Measurements from ENCODE around the gene PRKCA.

The PRKCA gene

DNA sequence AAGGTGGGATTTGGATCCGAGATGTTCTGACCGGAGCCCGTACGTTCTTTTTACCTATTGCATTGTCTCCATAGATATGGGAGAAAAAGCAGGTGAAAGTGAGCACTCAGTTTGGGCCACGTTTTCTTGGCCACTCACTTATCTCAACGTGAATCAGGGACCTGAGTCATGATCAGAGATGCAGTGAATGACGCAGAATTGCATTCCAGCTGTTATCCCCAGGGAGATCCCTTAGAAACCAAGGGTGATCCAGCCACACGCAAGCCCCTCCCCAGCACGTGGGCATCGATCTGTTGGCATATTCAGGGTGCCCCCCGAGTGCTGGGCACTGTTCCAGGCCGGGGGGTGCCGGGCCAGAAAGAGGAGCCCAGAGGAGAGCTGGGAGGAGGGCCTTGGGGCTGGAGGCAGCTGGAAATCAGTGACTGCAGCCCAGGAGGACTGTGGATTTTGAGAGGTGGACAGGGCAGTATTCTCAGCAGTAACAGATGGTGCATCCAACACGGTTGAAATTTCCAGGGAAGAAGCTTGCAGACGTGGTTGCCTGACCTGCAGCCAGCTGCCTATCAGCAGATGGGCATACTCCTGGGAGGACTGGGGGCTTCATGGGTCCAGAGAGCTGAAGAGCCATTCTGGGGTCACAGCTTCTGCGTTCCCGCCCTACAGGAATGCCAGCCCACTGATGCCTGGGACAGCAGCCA is 445.3 kb downstream of the PRKCA start:
- peak; percentile 64 for DNase-seq (ENCODE audit: low spot score)

DNA sequence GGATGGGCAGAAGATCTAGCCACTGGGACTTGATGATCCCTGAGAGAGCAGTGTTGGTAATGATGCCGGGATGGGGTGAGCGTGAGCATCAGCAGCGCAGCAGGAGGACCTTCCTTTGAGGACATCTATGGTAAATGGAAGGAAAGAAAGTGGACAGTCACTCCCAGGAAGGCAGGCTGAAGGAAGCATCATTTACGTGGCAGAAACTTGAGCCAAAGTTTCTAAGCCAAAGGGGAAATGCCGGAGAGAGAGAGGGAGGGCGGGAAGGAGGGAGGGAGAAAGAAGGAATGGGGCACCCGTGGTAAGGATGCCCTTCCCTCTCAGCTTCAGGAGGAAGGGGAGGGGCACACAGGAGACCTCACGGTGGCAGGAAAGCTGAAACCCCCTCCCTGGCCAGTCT is 446.2 kb downstream of the PRKCA start:
- DNase-seq (ENCODE audit: low spot score), result no peak

DNA sequence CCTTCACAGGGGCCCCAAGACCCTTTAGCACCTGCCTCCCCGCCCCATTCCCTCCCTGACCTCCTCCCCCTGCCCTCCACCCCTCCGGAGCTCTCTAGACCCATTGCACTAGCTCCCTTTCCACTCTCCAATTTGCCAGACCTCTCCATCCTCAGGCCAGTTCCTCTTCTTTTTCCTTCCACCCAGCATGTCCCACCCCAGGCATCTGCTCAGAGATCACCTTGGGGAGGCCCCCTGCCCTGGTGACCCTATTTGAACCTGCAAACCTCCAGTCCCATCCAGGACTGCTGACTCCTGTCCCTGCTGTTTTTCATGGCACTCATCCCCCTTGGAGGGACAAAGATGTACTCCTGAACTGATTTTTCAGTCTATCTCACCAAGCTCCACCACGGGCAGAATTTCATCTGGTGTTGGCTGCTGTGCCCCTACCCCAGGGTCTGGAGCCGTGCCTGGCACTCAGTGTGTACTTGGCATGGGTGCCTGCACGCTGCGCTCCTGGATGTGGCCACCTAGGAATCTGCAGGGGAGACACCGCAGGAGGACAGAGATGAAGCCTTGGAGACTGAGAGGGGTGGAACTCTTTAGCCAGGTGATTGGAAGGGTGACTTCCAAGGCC is 446.9 kb downstream of the PRKCA start:
- no peak for DNase-seq (ENCODE audit: low spot score)

DNA sequence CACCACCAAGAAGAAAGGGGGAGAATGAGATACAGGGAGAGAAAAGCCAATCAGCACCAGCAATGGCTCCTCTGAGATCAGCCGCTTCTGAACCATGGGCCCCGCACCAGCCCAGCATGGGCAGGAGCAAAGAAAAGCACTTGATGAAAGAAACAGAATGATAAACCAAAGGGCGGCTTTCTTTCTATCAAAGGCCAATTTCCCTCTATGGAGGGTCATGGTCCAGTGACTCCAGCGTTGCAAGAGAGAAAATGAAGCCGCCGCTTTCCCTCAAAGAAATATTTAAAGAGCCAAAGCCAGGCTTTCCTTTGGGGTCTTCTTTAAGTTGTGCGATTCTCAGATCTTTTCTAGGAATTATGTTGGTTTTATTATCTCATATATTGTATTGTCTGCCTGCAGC is 447.7 kb downstream of the PRKCA start:
- no peak for DNase-seq (ENCODE audit: low spot score)

DNA sequence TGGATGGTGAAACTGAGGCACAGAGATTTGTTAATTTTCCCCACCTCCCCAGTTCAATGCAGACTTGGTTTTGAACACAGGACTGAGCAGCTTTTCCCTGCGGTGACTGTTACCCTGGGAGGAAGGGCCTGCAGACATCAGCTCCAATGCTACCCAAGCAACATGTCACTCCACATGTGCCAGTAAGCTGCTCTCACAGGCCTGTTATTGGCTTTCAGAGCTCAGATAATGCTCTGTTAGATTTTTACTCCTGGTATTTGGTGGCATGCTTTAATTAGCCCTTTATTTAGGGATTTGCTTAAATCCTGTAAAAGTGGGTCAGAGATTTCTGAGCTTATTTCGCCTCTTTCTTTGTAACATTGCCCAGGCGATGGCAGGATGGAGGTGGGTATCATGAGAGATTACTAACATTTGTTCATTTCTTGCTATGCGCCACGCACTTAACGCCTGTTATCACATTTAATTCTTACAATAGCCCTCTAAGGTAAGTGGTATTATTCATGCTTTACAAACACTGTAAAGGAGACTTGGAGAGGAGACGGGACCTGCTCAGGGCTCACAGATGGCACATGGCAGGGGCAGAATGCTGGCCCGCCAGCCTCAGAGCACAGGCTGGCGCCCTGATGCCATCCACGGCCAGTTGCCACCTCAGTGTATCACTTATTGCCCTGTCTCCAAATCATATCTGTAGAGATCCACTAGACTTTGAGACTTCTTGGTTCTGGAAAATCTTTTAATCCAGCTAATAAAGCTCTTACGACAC is 448.5 kb downstream of the PRKCA start:
- no peak for DNase-seq (ENCODE audit: low spot score)

DNA sequence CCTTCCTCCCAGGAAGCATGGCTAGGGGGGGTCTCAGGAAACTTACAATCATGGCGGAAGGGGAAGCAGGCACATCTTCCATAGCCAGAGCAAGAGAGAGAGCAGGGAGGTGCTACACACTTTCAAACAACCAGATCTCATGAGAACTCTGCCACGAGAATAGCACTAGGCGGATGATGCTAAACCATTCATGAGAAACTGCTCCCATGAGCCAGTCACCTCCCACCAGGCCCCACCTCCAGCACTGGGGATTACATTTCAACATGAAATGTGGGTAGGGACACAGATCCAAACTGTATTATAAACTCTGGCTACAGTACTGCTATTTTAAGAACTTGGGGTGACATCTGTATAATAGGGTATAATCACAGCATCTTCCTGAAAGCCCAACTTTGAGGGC is 449.4 kb downstream of the PRKCA start:
- DNase-seq (ENCODE audit: low spot score), result no peak

DNA sequence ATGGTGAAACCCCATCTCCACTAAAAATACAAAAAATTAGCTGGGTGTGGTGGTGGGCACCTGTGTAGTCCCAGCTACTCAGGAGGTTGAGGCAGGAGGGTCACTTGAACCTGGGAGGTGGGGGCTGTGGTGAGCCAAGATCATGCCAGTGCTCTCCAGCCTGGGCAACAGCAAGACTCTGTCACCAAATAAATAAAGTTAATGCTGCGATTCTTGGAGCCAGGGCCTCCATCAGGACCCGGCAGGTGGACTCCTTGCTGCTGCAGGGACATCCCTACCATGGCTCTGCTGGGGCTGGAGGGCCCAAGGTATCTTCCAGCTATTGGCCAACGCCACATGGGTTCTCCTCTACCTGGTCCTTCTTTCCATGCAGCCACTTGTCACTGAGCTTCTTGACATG is 450.0 kb downstream of the PRKCA start:
- DNase-seq (ENCODE audit: low spot score), result no peak

DNA sequence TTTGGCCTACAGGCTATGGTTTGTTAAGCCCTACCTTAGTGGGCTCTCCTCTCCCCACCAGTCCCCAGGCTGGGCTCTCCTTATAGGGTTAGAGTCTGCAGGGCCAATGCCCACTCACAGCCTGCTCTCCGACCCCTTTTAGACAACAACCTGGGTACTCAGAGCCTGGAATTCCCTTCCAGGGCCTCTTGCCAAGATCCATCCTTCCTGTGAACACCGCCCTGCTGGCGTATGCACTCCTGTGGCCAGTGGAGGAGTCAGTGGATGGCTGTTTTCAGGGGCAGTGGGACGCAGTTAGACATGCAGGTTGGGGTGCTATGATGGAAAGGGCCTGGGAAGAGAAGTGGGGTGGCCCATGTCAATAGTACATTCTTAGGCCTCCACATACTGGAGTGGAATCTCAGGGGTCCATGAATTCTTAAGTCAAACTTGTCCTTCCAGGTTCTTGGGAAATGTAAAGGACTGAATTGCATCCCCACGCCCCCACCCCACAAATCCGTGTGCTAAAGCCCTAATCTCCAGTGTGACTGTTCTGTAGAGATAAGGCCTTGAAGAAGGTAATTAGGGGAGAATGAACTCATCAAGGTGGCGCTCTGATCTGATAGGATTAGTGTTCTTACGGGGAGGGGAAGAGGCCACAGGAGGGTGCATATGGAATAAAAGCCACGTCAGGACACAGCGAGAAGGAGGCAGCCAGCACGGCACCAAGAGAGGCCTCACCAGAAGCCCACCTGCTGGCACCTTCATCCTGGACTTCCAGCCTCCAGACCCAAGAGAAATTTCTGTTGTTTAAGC is 450.9 kb downstream of the PRKCA start:
- DNase-seq (ENCODE audit: low spot score), result no peak

DNA sequence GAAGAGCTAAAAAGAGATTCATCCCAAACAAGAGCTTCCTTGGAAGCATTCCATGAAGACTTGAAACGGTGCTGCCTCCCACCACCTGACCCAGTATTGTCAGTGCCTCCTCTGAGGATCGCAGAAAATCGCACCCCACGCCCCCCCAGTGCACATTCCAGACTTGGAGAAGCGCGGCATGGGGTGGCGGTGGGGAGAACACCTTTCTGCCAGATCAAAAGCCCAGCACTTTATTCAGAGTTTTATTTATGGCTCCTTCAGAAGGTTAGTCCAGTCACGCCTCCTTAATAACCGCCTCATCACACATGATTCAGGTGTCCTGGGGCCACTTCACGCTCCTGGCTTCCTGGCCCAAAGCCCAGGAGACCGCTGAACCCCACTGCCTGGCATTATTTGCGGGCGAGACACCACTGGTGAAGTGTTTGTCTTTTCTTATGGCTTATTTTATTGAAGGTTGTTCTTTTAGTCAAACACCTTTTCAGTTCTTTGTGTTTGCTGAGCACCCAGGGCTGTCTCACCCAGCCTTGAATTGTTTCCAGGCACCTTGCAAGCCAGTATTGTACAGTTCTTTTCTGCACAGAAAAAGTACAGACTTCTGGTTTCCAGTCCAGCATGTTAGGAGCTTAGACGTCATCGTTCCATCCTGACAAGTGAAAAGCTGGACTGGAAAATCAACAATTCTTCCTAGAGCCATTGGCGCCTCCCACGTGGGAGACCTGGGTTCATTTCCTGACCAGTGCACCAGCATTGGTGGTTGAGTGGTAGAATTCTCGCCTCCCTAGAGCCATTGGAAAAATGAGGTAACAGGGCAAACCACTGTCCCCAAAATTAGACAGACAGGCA is 452.9 kb downstream of the PRKCA start:
- no peak for DNase-seq (ENCODE audit: low spot score)

DNA sequence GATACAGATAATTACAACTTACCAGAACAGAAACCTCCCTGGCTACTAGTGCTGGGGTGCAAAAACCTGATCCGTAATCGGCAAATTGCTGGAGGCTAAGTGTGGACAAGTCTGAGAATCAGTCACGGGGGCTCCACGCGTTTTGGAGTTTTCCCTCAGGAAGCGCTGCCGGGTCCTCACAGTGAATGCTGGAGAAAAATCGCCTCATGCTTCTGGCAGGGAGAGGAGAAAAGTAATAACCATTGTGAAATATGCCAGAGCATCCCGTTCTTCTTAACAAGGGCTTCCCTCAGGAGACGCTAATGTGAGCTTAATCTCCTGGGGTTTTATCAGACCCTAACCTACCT is 453.5 kb downstream of the PRKCA start:
- no peak for DNase-seq (ENCODE audit: low spot score)

DNA sequence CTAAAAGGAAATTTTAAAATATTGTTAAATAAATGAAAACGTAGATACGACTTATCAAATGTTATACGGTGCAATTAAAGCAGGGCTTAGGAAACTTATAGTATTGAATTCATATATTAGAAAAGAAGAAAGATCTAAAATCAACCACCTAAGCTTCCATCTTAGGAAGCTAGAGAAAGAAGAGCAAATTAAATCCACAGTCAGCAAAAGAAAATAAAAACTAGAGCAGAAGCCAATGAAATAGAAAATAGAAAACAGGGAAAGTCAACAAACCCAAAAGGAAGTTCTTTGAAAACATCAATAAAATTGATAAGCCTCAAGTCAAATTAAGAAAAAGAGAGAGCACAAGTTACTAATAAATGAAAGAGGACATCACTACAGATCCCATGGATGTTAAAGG is 457.9 kb downstream of the PRKCA start:
- no peak for DNase-seq (ENCODE audit: low spot score)

DNA sequence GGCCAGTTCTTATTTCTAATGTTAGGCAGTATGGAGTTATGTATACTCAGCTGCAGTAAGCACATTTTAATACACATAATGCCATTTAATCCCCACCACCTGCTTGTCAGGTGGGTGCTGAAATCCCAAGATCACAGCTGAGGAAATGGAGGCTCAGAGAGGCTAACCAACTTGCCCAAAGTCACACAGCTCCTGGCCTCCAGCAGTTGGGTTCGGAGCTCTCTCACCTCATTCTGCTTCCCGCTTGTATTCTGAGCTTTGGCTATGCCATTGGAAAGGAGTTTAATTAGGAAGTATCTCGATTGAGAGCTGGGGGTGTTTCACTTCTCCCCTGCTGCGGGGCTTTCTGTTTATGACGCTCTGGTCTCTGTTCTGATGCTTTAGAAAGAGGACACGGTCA is 459.9 kb downstream of the PRKCA start:
- no peak for DNase-seq (ENCODE audit: low spot score)

DNA sequence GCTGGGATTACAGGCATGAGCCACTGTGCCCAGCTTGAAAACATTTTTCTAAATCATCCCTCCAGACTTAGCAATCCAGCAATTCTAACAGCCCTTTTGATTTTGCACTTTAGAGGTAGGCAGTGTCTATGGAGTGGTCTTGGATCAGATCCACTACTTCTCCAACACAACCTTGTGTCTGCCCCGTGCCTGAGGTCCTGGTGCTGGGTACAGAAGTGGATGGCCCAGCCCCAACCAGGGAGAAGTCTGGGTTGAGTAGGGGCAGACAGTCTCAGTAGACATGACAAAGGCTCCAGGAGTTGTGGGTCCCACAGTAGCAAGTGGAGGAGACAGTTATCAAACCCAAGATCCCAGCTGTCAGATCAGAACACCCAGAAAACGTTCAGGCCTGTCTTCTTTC is 460.6 kb downstream of the PRKCA start:
- no peak for DNase-seq (ENCODE audit: low spot score)

DNA sequence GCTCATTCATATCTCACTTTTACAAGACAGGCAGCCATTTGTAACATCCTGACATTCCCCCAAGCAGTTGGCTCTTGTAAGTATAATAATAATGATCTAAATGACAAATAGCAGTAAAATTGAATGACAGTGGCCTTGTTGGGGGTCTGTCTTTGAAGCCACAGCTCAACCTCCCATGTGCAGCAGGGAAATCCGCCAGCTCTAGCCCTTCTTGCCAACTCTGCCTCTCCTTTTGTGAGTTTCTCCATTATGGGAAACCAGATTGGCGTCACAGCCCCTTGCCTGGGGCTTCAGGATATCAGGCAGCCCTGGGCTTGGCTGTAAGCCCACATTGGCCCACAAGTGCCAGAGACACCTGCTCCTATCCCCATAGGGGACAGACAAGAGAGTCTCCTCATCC is 462.1 kb downstream of the PRKCA start:
- DNase-seq (ENCODE audit: low spot score), result no peak

DNA sequence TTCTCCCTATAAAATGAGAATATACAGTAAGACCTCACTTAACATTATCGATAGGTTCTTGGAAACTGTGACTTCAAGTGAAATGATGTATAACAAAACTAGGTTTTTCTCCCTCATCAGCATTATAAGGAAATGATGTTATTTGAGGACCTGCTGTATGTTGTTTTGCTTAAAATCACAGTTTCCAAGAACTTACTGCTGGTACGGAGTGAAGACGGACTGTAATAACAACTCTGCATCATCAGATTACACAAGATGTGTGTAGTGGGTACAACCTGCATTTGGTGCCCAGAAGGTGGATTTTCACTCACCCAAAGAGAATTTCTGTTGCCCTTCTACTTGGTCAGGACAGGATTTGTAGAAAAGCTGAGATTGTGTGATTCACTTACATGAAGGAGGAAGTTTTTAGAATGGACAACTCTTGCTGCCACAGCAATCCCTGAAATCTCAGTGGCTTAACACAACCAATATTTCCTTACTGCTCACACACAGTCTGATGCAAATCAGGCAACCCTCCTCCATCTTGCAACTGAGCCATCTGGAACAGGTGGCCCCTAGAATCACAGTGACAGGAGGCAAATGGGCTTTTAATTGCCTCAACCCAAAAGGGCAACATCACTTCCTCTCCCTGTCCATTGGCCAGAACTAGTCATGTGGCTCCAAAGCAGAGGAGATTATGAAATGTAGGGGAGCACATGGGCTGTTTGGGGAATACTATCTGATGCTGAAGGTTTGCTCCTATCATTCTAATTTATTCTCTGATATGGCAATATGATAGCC is 464.9 kb downstream of the PRKCA start:
- no peak for DNase-seq (ENCODE audit: low spot score)

DNA sequence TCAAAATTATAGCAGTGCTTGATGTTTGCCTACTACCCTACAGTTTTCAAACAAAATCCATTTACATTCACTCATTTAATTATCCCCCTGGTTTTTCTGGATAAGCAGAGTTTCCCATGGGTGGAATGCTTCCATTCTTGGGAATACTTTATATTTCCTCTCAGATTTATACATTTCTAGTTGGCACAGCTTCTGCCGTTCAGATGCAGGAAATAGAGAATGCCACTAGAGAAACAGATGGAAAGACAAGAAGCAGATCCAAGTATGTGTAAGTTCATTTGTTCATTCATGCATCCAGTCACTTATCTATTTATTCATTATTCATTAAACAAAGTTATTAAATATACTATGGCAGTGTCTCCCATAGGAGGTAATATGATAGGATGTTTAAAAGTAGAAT is 467.5 kb downstream of the PRKCA start:
- no peak for DNase-seq (ENCODE audit: low spot score)

DNA sequence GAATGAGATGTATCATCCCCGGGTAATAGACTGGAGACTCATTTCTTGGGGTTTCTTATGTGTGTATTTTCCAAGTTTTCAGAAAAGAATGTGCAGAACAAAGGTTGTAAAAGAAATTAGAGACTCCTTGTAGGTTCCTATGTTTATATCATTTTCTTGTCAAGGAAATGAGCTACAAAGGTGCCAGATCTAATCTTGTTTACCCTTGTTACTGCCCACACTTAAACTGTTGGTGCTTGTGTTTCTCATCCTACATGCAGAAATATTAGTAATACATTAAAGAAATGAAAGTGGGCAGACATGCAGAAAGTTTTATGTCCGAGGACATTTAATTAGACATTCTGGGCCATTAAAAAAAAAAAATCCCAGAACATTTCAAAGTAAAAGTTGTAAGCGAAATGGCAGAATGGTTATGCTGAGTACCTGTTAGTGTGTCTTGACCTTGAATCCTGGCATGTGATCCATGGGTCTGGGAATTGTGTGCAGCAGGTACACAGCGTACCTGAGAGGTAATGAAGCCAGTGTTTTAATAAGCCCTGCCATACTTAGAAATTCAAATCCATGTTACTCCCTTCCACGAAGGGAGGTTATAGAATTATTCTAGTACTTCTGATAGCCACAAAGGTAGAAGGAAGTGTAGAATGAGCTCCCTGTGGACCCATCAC is 469.9 kb downstream of the PRKCA start:
- DNase-seq (ENCODE audit: low spot score), result no peak

DNA sequence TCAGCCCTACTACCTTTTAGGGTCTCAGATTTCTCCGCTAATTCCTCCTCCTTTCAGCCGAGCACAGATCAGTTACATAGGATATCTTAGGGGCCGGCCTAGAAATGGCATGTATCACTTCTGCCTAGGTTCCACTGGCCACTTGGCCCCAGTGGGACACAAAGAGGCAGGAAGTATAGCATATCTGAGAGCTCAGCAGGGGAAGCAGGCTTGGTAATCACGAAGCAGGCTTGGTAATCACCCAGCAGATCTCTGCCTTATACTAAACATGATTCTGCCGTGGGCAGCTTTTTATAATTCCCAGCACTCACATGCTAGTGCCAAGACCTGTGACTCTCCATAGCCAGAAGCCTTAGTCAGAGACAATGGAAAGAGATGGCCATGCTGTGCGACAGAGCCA is 472.9 kb downstream of the PRKCA start:
- DNase-seq (ENCODE audit: low spot score), result no peak

DNA sequence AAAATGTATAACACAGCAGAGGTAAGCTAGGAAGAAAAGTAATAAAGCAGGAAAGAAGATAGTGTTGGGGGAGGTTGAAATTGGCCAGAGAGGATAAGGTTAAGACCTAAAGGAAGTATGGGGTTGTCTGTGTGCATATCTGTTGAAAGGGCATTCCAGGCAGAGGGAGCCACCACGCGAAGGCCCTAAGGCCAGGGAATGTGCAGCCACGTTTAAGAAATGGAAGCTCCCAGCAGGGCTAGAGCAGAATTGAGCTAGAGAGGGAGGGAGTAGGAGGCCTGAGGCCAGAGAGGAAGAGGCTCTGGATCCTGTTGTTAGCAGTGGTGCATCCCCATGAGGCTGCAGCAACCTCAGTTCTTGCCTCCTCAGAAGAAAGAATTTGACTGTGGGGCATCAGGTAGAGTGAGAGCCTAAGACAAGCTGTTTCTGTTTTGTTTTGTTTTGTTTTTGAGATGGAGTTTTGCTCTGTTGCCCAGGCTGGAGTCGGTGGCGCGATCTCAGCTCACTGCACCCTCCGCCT is 473.5 kb downstream of the PRKCA start:
- DNase-seq (ENCODE audit: low spot score), result no peak

DNA sequence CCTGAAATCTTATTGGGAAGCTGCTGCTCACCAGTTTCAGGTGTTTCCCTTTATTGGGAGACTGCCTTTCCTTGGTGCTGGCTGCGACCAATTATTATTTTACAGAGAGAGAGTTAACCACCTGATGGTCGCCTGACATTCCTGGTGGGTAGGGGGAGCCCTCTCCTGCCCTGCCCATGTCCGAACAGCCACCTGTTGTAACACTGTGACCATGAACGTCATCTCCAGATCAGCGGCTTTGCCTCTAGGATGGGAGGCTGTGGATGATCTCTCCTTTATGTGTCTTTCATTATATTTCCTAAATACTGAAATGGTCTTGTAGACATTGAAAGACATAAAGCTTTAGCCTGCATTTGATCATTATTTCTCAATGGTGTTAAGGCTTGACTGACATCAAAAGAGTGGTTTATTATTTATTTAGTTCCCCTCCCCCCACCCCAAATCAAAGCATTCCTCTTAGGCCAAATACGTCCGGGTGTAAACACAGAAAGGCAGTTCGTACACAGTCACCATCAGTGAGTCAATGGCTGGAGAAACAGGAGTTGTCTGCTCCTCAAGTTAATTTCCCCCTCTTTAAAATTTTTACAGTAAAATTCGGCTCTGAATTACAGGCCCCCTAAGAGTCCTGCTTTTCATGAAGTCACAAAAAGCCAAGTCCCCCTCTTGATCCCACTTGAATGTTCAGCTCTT is 474.7 kb downstream of the PRKCA start:
- no peak for DNase-seq (ENCODE audit: low spot score)
